WI38 (cell line): ENCODE results near the gene VPS50.
A peak's percentile ranks its signal among the peaks of the same experiment; 100 is the strongest.
"Not testable (repeated sequence)": the region's sequence is repeated elsewhere in the genome, so short reads cannot be mapped to it uniquely, and the experiment has no call there.

ENCODE experiments used
- H3K4me3 ChIP-seq: 2 replicates; pipeline ENCODE4 v1.5.1; 2011; ENCODE audit warnings: low read depth, mild to moderate bottlenecking, control low read depth, low read length
- CTCF ChIP-seq: IDR thresholded peaks from 2 replicates; pipeline ENCODE4 v1.5.1; 2012; ENCODE audit warnings: low read depth, mild to moderate bottlenecking, control low read depth, low read length

The VPS50 gene

GRCh38 chr7:93361853-93362252 is 129.7 kb downstream of the VPS50 start:
- no peak overlapping the region for H3K4me3 ChIP-seq
- no peak for TF ChIP-seq CTCF

GRCh38 chr7:93364806-93365205 is 132.6 kb downstream of the VPS50 start:
- no peak overlapping the region for H3K4me3 ChIP-seq
- no peak for TF ChIP-seq CTCF

- no peak overlapping the region for H3K4me3 ChIP-seq
- TF ChIP-seq CTCF, result no peak
These were observed 133.2 kb downstream of the VPS50 start for GRCh38 chr7:93365341-93365740.

DNA sequence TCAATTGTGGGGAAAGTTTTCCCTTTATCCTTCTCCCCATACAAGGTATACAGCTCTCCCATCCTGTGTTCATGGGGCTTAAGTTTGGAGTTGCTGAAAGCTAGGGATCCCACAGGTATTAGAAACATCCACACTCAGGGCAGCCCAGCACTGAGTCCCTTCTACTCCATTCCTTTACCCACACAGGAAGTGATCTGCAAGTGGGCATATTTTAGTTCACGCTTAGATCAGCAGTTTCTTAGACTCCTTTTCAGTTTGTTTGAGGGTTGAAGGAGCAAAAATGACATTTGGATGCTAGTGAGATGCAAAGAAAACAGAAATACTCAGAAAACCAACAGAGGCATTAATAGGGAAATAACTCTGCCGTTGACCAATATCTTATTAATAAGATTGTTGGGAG is 134.7 kb downstream of the VPS50 start:
- no peak for TF ChIP-seq CTCF
- H3K4me3 ChIP-seq, result no peak overlapping the region

DNA sequence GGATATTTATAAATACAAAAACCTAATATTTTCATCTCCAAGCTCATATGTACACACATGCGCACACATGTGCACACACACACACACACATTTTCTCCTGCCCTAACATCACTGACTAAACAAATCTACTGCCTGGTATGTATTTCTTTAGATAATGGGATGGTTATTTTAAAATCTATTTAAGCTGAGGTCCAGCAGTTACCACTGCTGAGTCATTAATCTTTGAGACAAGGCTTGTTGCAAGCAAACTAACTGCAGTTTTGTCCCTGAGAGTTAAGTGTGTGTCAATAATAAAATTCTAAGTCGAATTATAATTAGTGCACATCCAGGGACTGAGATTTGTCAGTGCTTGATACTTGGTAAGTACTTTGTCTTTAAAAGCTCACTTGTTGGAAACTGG is 135.1 kb downstream of the VPS50 start:
- TF ChIP-seq CTCF, result no peak
- no peak overlapping the region for H3K4me3 ChIP-seq

GRCh38 chr7:93370937-93371336 is 138.8 kb downstream of the VPS50 start:
- not testable (repeated sequence) for H3K4me3 ChIP-seq

GRCh38 chr7:93373537-93373936 is 141.4 kb downstream of the VPS50 start:
- TF ChIP-seq CTCF, result no peak
- H3K4me3 ChIP-seq, result no peak overlapping the region

DNA sequence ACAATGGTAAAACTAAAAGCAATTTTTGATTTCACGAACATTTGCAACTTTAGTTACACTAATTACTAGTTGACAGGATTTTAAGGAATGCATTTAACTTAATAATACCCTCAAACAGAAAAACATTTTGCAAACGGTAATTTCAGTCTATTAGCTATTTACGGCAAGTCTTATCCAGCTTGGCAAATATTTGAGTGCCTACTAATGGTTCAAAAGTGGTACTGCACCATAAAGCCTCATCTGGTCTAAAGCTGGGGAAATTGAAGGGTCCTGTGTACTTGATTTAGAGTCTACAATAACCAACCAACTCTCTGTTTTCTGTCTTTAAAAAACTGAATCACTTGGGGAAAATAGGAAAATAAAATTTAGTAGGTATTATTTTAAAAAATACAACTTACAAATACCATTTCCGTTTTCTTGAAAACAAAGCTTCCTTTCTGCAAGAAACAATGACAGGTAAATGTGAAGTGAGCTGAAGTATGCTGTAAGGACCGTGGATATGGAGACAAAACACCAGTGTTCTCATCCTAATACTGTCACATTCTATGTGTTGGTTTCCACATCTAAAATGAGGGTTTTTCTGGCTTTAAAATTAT is 142.3 kb downstream of the VPS50 start:
- H3K4me3 ChIP-seq, result no peak overlapping the region
- TF ChIP-seq CTCF, result peak; percentile 77
